ENCODE data around the gene VPS26B. TPM values are rescaled to one million over a fixed set of nuclear protein-coding genes. Genes with fewer than 3 reads are reported as not detected.

Gene VPS26B
- total RNA-seq, 1 donor from 2014 or later, result 36.1 TPM

DNA sequence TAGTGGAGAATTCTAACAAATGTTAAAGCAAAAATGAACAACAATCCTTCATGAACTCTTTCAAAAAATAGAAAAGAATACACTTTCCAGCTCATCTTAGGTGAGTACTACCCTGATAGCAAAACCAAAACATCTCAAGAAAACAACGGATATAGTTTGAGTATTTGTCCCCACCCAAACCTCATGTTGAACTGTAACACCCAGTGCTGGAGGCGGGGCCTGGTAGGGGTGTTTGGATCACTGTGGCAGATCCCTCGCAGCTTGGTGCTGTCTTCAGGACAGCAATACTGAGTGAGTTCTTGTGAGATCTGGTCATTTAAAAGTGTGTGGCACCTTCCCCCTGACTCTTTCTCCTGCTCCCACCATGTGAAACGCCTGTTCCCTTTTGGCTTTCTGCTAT, 27.7 kb upstream of the VPS26B start:
- Histone ChIP-seq H3K27ac (no peak overlapping the region), H3K36me3 (peaks cover 0 to 25% of the 10 kb centered on the region in 2 donors), H3K27me3 (no peaks in the 10 kb centered on the region), H3K9me3 (no peaks in the 10 kb centered on the region), H3K4me3 (no peak overlapping the region), H3K4me1 (no peaks in the 10 kb centered on the region)
- no peak for DNase-seq (ENCODE audit: extremely low spot score in 2 of 2)
- intact Hi-C loops (cut with DNase I), result no loop called here
- TF ChIP-seq POLR2AphosphoS5 (IDR thresholded peaks at IDR 0.05; ENCODE audit: insufficient read depth in 1 of 2, low read depth in 1 of 2) (no peak), POLR2A (IDR thresholded peaks at IDR 0.05) (no peak)
- TF ChIP-seq, protein P1, sequence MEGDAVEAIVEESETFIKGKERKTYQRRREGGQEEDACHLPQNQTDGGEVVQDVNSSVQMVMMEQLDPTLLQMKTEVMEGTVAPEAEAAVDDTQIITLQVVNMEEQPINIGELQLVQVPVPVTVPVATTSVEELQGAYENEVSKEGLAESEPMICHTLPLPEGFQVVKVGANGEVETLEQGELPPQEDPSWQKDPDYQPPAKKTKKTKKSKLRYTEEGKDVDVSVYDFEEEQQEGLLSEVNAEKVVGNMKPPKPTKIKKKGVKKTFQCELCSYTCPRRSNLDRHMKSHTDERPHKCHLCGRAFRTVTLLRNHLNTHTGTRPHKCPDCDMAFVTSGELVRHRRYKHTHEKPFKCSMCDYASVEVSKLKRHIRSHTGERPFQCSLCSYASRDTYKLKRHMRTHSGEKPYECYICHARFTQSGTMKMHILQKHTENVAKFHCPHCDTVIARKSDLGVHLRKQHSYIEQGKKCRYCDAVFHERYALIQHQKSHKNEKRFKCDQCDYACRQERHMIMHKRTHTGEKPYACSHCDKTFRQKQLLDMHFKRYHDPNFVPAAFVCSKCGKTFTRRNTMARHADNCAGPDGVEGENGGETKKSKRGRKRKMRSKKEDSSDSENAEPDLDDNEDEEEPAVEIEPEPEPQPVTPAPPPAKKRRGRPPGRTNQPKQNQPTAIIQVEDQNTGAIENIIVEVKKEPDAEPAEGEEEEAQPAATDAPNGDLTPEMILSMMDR (IDR thresholded peaks at IDR 0.05), result no peak

DNA sequence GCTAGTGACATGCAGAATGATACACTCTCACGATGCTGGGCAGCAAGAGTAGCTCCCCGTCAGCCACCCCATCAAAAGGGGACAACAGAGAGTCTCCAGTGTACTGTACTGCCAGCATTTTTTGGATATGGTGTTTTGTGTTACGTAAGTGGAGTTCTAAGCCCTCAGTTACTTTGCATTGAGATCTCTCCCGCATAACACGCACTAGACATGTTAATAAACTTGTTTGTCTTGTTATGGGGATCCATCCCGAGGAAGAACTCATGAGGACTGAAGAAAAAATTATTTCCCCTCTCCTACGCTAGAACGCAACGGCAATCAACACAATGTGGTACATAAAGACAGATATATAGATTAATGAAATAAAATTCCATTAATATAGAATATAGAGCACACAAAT, 24.9 kb upstream of the VPS26B start:
- no peak for TF ChIP-seq POLR2AphosphoS5 (IDR thresholded peaks at IDR 0.05; ENCODE audit: insufficient read depth in 1 of 2, low read depth in 1 of 2)
- TF ChIP-seq, protein P1 (IDR thresholded peaks at IDR 0.05), result no peak
- TF ChIP-seq POLR2A (IDR thresholded peaks at IDR 0.05), result no peak
- no peaks in the 10 kb centered on the region for H3K4me1 ChIP-seq
- H3K4me3 ChIP-seq, result no peak overlapping the region
- no peak for DNase-seq (ENCODE audit: extremely low spot score in 2 of 2)
- no peak overlapping the region for H3K27ac ChIP-seq
- H3K9me3 ChIP-seq, result no peaks in the 10 kb centered on the region
- peaks cover 0 to 30% of the 10 kb centered on the region in 2 donors for H3K36me3 ChIP-seq
- intact Hi-C loops (cut with DNase I), result no loop called here
- H3K27me3 ChIP-seq, result no peaks in the 10 kb centered on the region

- TF ChIP-seq, protein P1 (IDR thresholded peaks at IDR 0.05), result no peak
- TF ChIP-seq POLR2AphosphoS5 (IDR thresholded peaks at IDR 0.05; ENCODE audit: insufficient read depth in 1 of 2, low read depth in 1 of 2) (no peak), POLR2A (IDR thresholded peaks at IDR 0.05) (no peak)
- intact Hi-C loops (cut with DNase I), result no loop called here
- H3K36me3 ChIP-seq, result peaks cover 0 to 34% of the 10 kb centered on the region in 2 donors
- no peaks in the 10 kb centered on the region for H3K9me3 ChIP-seq
- H3K27me3 ChIP-seq, result no peaks in the 10 kb centered on the region
- H3K4me3 ChIP-seq, result no peak overlapping the region
- no peak for DNase-seq (ENCODE audit: extremely low spot score in 2 of 2)
- no peaks in the 10 kb centered on the region for H3K4me1 ChIP-seq
- H3K27ac ChIP-seq, result no peak overlapping the region
Measured at GRCh38 chr11:134200688-134201087, 23.8 kb upstream of the VPS26B start.

- Histone ChIP-seq H3K27me3 (no peaks in the 10 kb centered on the region), H3K4me3 (no peak overlapping the region), H3K27ac (no peak overlapping the region), H3K9me3 (no peaks in the 10 kb centered on the region), H3K4me1 (no peaks in the 10 kb centered on the region), H3K36me3 (peaks cover 0 to 41% of the 10 kb centered on the region in 2 donors)
- DNase-seq (ENCODE audit: extremely low spot score in 2 of 2), result no peak
- TF ChIP-seq POLR2A (IDR thresholded peaks at IDR 0.05), result no peak
- TF ChIP-seq, protein P1 (IDR thresholded peaks at IDR 0.05), result no peak
- TF ChIP-seq POLR2AphosphoS5 (IDR thresholded peaks at IDR 0.05; ENCODE audit: insufficient read depth in 1 of 2, low read depth in 1 of 2), result no peak
- intact Hi-C loops (cut with DNase I), result no loop called here
Measured at GRCh38 chr11:134202661-134203060, 21.8 kb upstream of the VPS26B start.

DNA sequence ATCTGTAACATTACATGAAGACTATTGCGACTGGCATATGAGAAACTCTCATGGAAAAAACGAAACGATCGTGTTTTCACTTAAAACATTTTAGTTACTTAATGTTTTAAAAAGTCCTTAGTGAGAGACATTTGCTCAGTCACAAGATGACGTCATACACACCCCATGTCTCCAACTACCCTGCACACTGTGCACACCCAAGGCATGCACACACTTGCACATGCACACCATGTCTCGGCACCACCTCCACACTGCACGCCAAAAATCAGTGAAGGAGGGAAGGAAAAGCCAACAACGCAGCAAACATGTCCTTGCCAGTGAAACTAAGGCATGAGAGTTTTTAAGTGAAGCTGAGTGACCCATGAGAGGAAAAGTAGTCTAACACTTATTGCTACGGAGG, 18.7 kb upstream of the VPS26B start:
- intact Hi-C loops (cut with DNase I), result no loop called here
- no peak for DNase-seq (ENCODE audit: extremely low spot score in 2 of 2)
- H3K4me1 ChIP-seq, result no peaks in the 10 kb centered on the region
- H3K36me3 ChIP-seq, result peaks cover 0 to 45% of the 10 kb centered on the region in 2 donors
- TF ChIP-seq POLR2A (IDR thresholded peaks at IDR 0.05), result no peak
- TF ChIP-seq, protein P1 (IDR thresholded peaks at IDR 0.05), result no peak
- TF ChIP-seq POLR2AphosphoS5 (IDR thresholded peaks at IDR 0.05; ENCODE audit: insufficient read depth in 1 of 2, low read depth in 1 of 2), result no peak
- no peak overlapping the region for H3K4me3 ChIP-seq
- H3K27ac ChIP-seq, result no peak overlapping the region
- no peaks in the 10 kb centered on the region for H3K27me3 ChIP-seq
- no peaks in the 10 kb centered on the region for H3K9me3 ChIP-seq
